Heart right ventricle (tissue), 16 donors: Measurements from ENCODE around the gene AARSD1. TPM values are rescaled to one million over a fixed set of nuclear protein-coding genes. Genes with fewer than 3 reads are reported as not detected.

Source experiments
- ATAC-seq, 8 donors: fragments of 200-7000 bp; cut with Tn5 transposase; one replicate each; pipeline ENCODE4 v1.9.1; 2020; ENCODE audit warnings: mild to moderate bottlenecking in 8 of 8, moderate library complexity in 8 of 8, moderate number of reproducible peaks in 1 of 8
- DNase-seq, 2 donors: peaks; one replicate each; pipeline ENCODE4 v3.0.0-alpha.2; 2020
- H3K27ac ChIP-seq, 10 donors: fragments of 200-600 bp; sonication (generic) in 2 of 10; one replicate each; pipeline versions ENCODE4 v1.5.0 to v1.8.0; 2020 to 2022; ENCODE audit warnings: mild to moderate bottlenecking in 3 of 10
- H3K27me3 ChIP-seq, 7 donors: fragments of 200-600 bp; one replicate each; pipeline ENCODE4 v1.8.0; 2021 to 2022; ENCODE audit warnings: mild to moderate bottlenecking in 2 of 7
- H3K36me3 ChIP-seq, 9 donors: fragments of 200-600 bp; sonication (generic) in 1 of 9; one replicate each; pipeline versions ENCODE4 v1.5.0 to v1.8.0; 2020 to 2022; ENCODE audit warnings: mild to moderate bottlenecking in 2 of 9
- H3K4me1 ChIP-seq, 9 donors: fragments of 200-600 bp; sonication (generic) in 1 of 9; one replicate each; pipeline versions ENCODE4 v1.5.0 to v1.8.0; 2020 to 2022; ENCODE audit warnings: mild to moderate bottlenecking in 4 of 9
- H3K4me3 ChIP-seq, 10 donors: fragments of 200-600 bp; sonication (generic) in 2 of 10; one replicate each; pipeline versions ENCODE4 v1.5.0 to v1.8.0; 2020 to 2022; ENCODE audit warnings: mild to moderate bottlenecking in 7 of 10, moderate library complexity in 2 of 10
- H3K9me3 ChIP-seq, 11 donors: fragments of 200-600 bp in 10 of 11; sonication (generic) in 2 of 11; one replicate each; pipeline versions ENCODE4 v1.5.0 to v1.8.0; 2013 to 2022; ENCODE audit warnings: mild to moderate bottlenecking in 2 of 11, control low read depth in 1 of 11, moderate library complexity in 1 of 11
- WGBS, 2 donors: extraction: QIAGEN DNeasy Blood & Tissue Kit; methylation state at CpG; one replicate each; pipeline ENCODE4 v1.1.7; 2013; ENCODE audit warnings: inconsistent platforms in 1 of 2; 5-methylcytosine and 5-hydroxymethylcytosine counted together
- intact Hi-C, 10 donors: fragments of 100-400 bp; cut with DNase I; formaldehyde crosslinking; loops; one replicate each; pipeline versions ENCODE4 v1.11.1 to v1.14.2; 2022
- polyA plus RNA-seq, 2 donors: library from polyadenylated mRNA; stranded (reverse); fragments of 200-250 nt; gene quantifications; one replicate each; pipeline ENCODE4 v1.2.3, GENCODE V29; 2013
- total RNA-seq, 10 donors: library from RNA; stranded (reverse); fragmentation: NEBNext Ultra II Directional in 3 of 10; extraction: Animal tissue kit (Norgen Biotek cat#: 25700) in 3 of 10; gene quantifications; one replicate each; pipeline versions ENCODE4 v1.2.1 to v1.2.4, GENCODE V29; 2021 to 2023
- TF ChIP-seq, protein P1 (sequence below), 9 donors: fragments of 200-600 bp; sonication (generic) in 2 of 9; IDR thresholded peaks; one replicate each; pipeline versions ENCODE4 v1.5.0 to v1.8.0; 2021 to 2022; ENCODE audit warnings: antibody characterized with exemption in 9 of 9, mild to moderate bottlenecking in 5 of 9, moderate library complexity in 1 of 9
- donor health status: Arrhythmogenic right ventricular cardiomyopathy.
- donor health status: ischemic (EF 13 %, LVEDD 7.1; RV severe dilation, severe dysfunction).
- donor health status: healthy with polysubstance abuse.
- donor health status: DM: no; HTN: yes; CAD: no.
- donor health status: DM: no; HTN: no; CAD: no.
- donor health status: ischemic (EF 25% LVEDD 6.9; RV normal size, moderate dysfunction).
- donor health status: ischemic (EF 25% LVEDD 5.7; RV mildly dilated, moderate dysfunction).
- donor health status: healthy.
- donor health status: DM: yes; HTN: yes; CAD: no.
- donor health status: Ischemic cardiomyopathy.
- donor health status: ischemic (EF 35%, LVEDD 5.7; RV mildly dilated, moderate dysfunction).
- donor health status: nonischemic (EF 11% LVEDD 7.7; RV severe dilation, severe dysfunction).
- donor health status: DM: yes; HTN: yes; CAD: no.
- donor health status: PGD.
- donor health status: ischemic (EF 29% LVEDD 5.4; RV normal size, mild dysfunction).
- donor health status: nonischemic (EF 23%, LVEDD 6.1; RV moderate dilation, normal function).

AARSD1 gene
- total and polyA plus RNA-seq, 12 donors = 20.0 to 125 (median 29.4) TPM

DNA sequence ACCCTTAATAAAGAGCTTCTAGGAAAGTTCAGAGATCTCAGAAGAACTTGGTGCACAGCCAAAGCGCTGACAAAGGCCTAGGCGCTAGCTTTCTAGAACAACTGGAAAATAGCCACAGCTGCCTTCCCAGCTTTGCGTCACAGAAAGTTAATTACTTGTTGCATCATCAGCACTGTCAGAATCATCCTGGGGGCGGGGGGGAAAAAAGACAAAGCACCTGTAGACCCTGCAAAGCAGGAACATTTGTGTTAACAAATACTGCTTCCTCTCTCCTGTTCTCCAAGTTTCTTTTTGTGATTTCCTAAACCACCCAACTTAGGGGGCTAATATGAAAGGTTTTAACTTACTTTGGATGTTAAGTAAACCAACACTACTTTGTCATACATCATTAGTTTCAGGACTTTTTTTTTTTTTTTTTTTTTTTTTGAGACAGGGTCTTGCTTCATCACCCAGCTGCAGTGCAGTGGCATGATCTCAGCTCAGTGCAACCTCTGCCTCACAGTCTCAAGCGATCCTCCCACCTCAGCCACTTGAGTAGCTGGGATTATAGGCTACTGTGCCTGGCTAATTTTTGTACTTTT, 4.8 kb upstream of the AARSD1 start:
- Histone ChIP-seq H3K27me3 (no peaks in the 10 kb centered on the region), H3K36me3 (no peaks in the 10 kb centered on the region), H3K27ac (no peak overlapping the region), H3K4me3 (no peak overlapping the region), H3K4me1 (peaks cover 0 to 8% (median 5%) of the 10 kb centered on the region in 9 donors), H3K9me3 (no peaks in the 10 kb centered on the region)
- intact Hi-C loops = no loop called here
- DNase-seq (no peak), ATAC-seq (no peak)
- TF ChIP-seq, protein P1, sequence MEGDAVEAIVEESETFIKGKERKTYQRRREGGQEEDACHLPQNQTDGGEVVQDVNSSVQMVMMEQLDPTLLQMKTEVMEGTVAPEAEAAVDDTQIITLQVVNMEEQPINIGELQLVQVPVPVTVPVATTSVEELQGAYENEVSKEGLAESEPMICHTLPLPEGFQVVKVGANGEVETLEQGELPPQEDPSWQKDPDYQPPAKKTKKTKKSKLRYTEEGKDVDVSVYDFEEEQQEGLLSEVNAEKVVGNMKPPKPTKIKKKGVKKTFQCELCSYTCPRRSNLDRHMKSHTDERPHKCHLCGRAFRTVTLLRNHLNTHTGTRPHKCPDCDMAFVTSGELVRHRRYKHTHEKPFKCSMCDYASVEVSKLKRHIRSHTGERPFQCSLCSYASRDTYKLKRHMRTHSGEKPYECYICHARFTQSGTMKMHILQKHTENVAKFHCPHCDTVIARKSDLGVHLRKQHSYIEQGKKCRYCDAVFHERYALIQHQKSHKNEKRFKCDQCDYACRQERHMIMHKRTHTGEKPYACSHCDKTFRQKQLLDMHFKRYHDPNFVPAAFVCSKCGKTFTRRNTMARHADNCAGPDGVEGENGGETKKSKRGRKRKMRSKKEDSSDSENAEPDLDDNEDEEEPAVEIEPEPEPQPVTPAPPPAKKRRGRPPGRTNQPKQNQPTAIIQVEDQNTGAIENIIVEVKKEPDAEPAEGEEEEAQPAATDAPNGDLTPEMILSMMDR (IDR thresholded peaks at IDR 0.05) = no peak
- 38 to 56% methylated on average over 5 of the region's 5 CpGs for WGBS, 2 donors

DNA sequence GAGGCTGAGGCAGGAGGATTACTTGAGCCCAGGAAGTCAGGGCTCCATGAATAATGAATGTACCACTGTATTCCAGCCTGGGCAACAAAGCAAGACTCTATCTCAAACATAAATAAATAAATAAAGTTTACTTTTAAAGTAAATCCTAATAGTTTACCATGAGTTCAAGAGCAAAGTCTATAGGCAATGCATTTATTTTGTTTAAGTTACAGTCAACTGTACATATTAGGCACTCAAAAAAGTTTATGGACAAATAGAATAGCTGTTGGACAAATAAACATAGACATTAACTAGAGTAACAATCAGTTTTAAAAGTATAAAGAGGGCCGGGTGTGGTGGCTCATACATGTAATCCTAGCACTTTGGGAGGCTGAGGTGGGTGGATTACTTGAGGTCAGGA, 3.7 kb upstream of the AARSD1 start:
- Histone ChIP-seq H3K27ac (no peak overlapping the region), H3K4me3 (no peak overlapping the region), H3K36me3 (peaks cover 0 to under 1% (median 0%) of the 10 kb centered on the region in 9 donors), H3K9me3 (no peaks in the 10 kb centered on the region), H3K4me1 (peaks cover 0 to 16% (median 14%) of the 10 kb centered on the region in 9 donors), H3K27me3 (no peaks in the 10 kb centered on the region)
- DNase-seq (no peak), ATAC-seq (no peak)
- WGBS, 2 donors = 88 to 95% methylated on average over 1 of the region's 1 CpG
- intact Hi-C loops = no loop called here
- TF ChIP-seq, protein P1 (IDR thresholded peaks at IDR 0.05) = no peak

DNA sequence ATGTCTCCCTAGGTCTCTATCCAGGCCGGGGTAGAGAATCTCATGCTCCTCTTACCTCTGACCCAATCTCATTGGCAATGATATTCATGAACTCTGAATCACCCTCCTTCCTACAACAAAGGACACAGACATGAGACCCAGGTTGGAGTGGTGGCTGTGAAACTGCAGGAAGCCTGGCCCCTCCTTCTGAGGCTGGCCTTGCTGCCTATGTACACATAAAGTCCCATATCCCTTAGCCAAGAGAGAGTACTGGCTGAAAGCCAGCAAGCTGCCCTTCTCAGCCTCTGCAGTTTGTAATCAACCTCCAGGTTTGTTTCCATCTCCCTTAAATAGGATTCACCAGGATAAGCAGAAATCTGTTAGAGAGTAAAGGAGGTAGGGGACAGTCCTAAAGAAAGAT, 10.6 kb downstream of the AARSD1 start:
- Histone ChIP-seq H3K4me3 (no peak overlapping the region), H3K4me1 (no peaks in the 10 kb centered on the region), H3K27ac (no peak overlapping the region), H3K9me3 (no peaks in the 10 kb centered on the region), H3K36me3 (peaks cover 6 to 99% (median 74%) of the 10 kb centered on the region in 9 donors), H3K27me3 (no peaks in the 10 kb centered on the region)
- ATAC-seq (peak in 3 of 8 donors; percentile 29 to 43 (median 37)), DNase-seq (no peak)
- intact Hi-C loops = loop anchor here in 1 of 10 donors (10.0 kb wide), 1 partner anchor 739 kb away; no protein-coding TSS in a partner anchor
- WGBS, 2 donors = 96 to 100% methylated on average over 1 of the region's 1 CpG
- TF ChIP-seq, protein P1 (IDR thresholded peaks at IDR 0.05) = no peak

DNA sequence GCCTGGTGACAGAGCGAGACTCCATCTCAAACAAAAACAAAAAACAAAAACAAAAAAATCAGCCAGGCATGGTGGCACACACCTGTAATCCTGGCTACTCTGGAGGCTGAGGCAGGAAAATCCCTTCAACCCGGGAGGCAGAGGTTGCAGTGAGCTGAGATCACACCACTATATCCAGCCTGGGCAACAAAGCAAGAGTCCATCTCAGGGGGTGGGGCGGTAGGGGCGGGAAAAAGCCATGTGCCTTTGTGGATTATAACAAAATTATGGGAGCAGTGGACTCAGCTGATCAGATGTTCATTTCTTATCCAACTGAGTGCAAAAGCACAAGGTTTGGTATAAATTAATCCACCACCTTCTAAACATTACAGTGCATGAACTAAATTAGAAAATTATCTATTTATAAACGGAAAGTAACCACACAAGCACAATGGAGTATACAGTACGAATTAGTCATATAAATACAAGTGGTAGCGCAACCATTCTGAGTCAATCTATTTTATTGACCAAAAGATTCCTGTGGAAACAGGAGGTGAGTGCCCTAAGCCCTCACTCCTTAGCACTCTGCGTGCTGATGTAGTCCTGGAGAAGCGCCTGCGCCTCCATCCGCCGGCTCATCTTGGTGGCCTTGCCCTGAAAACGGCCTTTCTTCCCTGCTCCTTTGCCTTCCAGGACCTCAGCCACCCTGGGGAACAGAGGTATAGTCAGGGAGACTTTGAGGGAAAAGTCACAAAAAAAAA, 14.0 kb downstream of the AARSD1 start:
- DNase-seq (no peak), ATAC-seq (no peak)
- peaks cover 0 to 7% (median 0%) of the 10 kb centered on the region in 9 donors for H3K4me1 ChIP-seq
- no peaks in the 10 kb centered on the region for H3K27me3 ChIP-seq
- no peak overlapping the region for H3K27ac ChIP-seq
- H3K4me3 ChIP-seq = no peak overlapping the region
- 92 to 93% methylated on average over 13 of the region's 13 CpGs for WGBS, 2 donors
- intact Hi-C loops = loop anchor here in 1 of 10 donors (10.0 kb wide), 1 partner anchor 735 kb away; no protein-coding TSS in a partner anchor
- H3K36me3 ChIP-seq = peaks cover 5 to 74% (median 54%) of the 10 kb centered on the region in 9 donors
- no peaks in the 10 kb centered on the region for H3K9me3 ChIP-seq
- TF ChIP-seq, protein P1 (IDR thresholded peaks at IDR 0.05) = no peak
